Head of caudate nucleus (tissue), 42 donors: ENCODE data around the gene PTPRE.
"Not testable (repeated sequence)": the region's sequence is repeated elsewhere in the genome, so short reads cannot be mapped to it uniquely, and the experiment has no call there.

Experiments used
- DNase-seq, 42 donors: peaks; one replicate each; pipeline versions ENCODE4 v3.0.0 to v3.0.0-alpha.2; 2020 to 2021; ENCODE audit warnings: mixed read lengths in 7 of 42
- intact Hi-C: fragments of 100-400 bp; cut with DNase I; formaldehyde crosslinking; loops from one replicate; pipeline ENCODE4 v1.15.0; 2022

Gene PTPRE

GRCh38 chr10:128084364-128084763, 177.5 kb downstream of the PTPRE start:
- DNase-seq = peak in 1 of 42 donors; percentile 23
- intact Hi-C loops = no loop called here

DNA sequence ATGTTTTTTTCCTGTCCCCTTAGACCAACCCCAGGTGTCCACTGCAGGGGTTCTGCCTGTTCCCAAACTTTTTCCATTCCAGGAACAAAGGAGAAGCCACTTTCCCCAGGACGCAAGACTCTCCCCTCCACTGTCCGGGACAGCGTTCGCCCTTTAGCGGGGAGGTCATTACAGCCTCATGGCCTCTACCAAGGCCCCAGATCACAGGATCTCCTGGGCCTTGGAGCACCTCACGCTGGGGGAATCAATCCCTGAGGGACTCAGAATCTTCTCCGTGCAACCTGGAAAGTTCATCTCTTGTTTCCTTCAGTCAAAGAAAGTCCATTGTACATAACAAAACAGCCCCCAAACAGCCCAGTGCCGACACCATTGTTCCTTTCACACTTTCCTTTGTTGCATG, 178.1 kb downstream of the PTPRE start:
- DNase-seq = no peak
- intact Hi-C loops = no loop called here

GRCh38 chr10:128086003-128086863, 179.3 kb downstream of the PTPRE start:
- no peak for DNase-seq

GRCh38 chr10:128087146-128087883, 180.4 kb downstream of the PTPRE start:
- intact Hi-C loops = no loop called here
- no peak for DNase-seq

More at GRCh38 chr10:128086003-128086863, 179.3 kb downstream of the PTPRE start:
- intact Hi-C loops = no loop called here

GRCh38 chr10:128087884-128088709, 181.2 kb downstream of the PTPRE start:
- intact Hi-C loops = no loop called here
- no peak for DNase-seq

- intact Hi-C loops = no loop called here
- no peak for DNase-seq
Observed at GRCh38 chr10:128091636-128092210, 184.8 kb downstream of the PTPRE start.

GRCh38 chr10:128092454-128092853, 185.6 kb downstream of the PTPRE start:
- DNase-seq = no peak
- intact Hi-C loops = no loop called here

GRCh38 chr10:128094596-128094995, 187.7 kb downstream of the PTPRE start:
- intact Hi-C loops, DNase-seq: not testable (repeated sequence)

GRCh38 chr10:128095027-128095752, 188.3 kb downstream of the PTPRE start:
- DNase-seq = no peak

GRCh38 chr10:128095753-128096469, 189.0 kb downstream of the PTPRE start:
- DNase-seq = no peak
- intact Hi-C loops = no loop called here

More at GRCh38 chr10:128095027-128095752, 188.3 kb downstream of the PTPRE start:
- intact Hi-C loops = no loop called here

DNA sequence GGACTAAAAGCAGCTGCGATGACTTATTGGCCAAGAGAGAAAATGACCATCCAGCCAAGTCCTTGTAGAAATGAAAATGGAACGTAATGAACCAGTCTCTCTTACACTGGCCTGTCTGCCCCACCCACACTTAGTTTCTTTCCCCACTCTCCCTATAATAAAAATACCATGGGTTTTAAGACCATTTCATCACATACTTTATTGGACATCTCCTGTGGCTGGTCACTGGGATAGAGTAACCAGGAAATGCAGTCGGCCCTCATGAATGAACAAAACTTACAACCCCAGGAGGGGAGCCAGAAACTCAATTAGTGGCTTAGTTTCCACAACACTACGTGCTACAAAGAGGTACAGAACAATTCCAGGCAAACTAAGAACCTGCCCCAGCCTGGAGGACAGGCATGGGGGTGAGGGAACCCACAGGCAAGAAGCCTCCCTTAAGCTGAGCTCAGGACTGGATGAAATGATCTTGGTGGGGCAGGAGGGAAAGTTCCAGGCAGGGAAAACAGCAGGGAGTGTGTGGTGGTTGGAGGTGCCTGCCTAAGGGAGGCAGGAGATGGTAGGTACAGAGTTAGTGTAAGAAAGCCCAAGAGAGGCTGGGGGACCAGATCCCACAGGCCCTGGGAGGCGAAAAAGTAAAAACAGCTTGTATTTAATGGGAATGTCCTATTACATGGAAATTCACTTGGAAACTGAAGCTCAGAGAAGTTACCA, 189.7 kb downstream of the PTPRE start:
- DNase-seq = no peak
- intact Hi-C loops = no loop called here

GRCh38 chr10:128097783-128098182, 190.9 kb downstream of the PTPRE start:
- intact Hi-C loops = no loop called here
- DNase-seq = no peak

- intact Hi-C loops = no loop called here
- no peak for DNase-seq
Observed at GRCh38 chr10:128098631-128099030, 191.7 kb downstream of the PTPRE start.

DNA sequence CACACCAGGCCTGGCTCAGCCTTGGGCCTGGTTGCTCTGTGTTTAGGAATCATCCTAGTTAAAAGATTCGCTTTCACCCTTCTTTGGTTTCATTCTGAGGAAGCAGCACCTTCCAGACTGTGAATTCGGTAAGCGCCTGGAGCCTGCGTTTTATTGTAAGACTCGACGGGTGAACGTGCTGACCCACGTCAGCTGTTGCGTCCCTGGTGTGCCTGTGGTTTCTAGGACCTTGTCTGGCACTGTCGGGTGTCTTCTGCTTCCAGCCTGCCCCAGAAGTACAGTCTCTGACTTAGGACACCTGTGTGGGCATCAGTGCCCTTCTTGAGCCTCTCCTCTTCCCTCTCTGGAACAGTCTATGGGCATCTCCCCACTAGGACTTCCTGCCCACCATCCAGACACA, 193.0 kb downstream of the PTPRE start:
- no peak for DNase-seq
- intact Hi-C loops = no loop called here

DNA sequence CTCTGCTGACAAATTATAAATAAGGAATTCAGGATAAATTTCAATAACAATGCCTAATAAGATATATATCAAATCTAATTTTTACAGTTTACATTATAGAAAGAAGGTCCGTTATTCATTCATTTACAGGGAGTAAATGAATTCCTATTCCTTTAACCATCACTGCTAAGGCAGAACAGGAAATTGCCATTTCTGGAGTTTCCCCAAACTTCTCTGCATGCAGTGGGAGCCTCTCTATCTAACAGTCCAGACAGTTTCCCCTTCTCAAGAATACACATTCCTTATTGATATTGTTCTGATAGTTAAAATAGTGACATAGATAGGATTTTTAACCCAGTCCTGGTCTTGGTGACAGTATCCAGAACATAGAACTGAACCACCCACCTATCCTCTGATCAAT, 195.0 kb downstream of the PTPRE start:
- DNase-seq = no peak
- intact Hi-C loops = no loop called here

DNA sequence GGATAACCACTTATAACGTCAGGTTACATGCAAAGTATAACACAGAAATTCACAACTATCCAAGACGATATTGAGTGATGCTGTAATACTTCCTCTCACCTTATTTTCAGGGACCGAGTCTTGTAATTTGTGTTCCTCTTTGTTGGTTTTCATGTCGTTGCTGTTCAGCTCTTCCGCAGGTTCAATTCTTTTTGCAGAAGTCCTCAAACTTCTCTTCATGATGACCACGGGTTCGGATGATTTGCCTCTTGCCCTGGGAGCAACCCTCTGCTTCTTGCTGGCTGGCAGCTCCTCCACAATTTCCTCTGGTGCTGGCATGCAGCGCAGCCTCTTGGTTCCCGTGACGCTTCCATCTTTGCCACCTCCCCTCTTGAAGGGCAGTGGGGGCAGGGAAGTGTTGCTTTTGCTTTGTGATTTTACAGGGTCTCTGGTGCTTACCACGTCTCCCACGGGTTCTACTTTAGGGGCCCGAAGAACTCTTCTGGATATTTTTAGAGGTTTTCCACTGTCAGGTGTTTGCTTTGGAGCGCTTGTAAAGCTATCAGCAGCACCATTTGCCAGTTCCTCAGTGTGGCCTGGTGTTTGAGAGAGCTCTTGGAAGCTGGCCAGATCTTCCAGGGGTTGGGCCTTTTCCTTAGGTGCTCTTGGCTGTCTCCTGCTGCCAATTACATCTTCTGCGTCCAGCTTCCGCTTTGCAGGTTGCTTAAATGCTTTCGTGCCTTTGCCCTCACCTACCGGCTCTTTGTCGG, 195.8 kb downstream of the PTPRE start:
- DNase-seq = no peak
- intact Hi-C loops = no loop called here
